HEK293 (cell line): ENCODE data around the gene SLC39A5.
A peak's percentile ranks its signal among the peaks of the same experiment; 100 is the strongest.

ENCODE experiments used
- EGR2 ChIP-seq: fragments of 450-650 bp; formaldehyde crosslinking; IDR thresholded peaks from 2 replicates; pipeline ENCODE4 v1.5.1; 2016; ENCODE audit warnings: low read depth, missing biosample characterization, missing genetic modification characterization
- FEZF1 ChIP-seq: fragments of 450-650 bp; formaldehyde crosslinking; IDR thresholded peaks from 2 replicates; pipeline ENCODE4 v1.5.1; 2016; ENCODE audit warnings: missing biosample characterization, missing genetic modification characterization
- GLI4 ChIP-seq: fragments of 450-650 bp; formaldehyde crosslinking; IDR thresholded peaks from 2 replicates; pipeline ENCODE4 v1.5.1; 2016; ENCODE audit warnings: missing biosample characterization, missing genetic modification characterization
- HOXC10 ChIP-seq: sonication (generic); formaldehyde crosslinking; IDR thresholded peaks from 2 replicates; pipeline ENCODE4 v1.8.1; 2023; ENCODE audit warnings: mild to moderate bottlenecking, missing genetic modification reagents
- SP2 ChIP-seq: fragments of 450-650 bp; formaldehyde crosslinking; IDR thresholded peaks from 2 replicates; pipeline ENCODE4 v1.5.1; 2016; ENCODE audit warnings: missing biosample characterization, missing genetic modification characterization
- SP3 ChIP-seq: fragments of 450-650 bp; formaldehyde crosslinking; IDR thresholded peaks from 2 replicates; pipeline ENCODE4 v1.5.1; 2016; ENCODE audit warnings: missing biosample characterization, missing genetic modification characterization
- SP7 ChIP-seq: fragments of 450-650 bp; formaldehyde crosslinking; IDR thresholded peaks from 2 replicates; pipeline ENCODE4 v1.5.1; 2016; ENCODE audit warnings: missing biosample characterization, missing genetic modification characterization
- ZBTB21 ChIP-seq: fragments of 450-650 bp; formaldehyde crosslinking; IDR thresholded peaks from 2 replicates; pipeline ENCODE4 v1.5.1; 2017; ENCODE audit warnings: missing biosample characterization, missing genetic modification characterization
- ZBTB8A ChIP-seq: fragments of 450-650 bp; formaldehyde crosslinking; IDR thresholded peaks from 2 replicates; pipeline ENCODE4 v1.5.1; 2016; ENCODE audit warnings: missing biosample characterization, missing genetic modification characterization
- ZEB2 ChIP-seq: fragments of 450-650 bp; formaldehyde crosslinking; IDR thresholded peaks from 2 replicates; pipeline ENCODE4 v1.5.1; 2016; ENCODE audit warnings: missing biosample characterization, missing genetic modification characterization
- ZFHX2 ChIP-seq: fragments of 450-650 bp; formaldehyde crosslinking; conservative IDR thresholded peaks from 2 replicates; pipeline ENCODE4 v1.5.1; 2016; ENCODE audit warnings: missing biosample characterization, missing genetic modification characterization
- ZIC2 ChIP-seq: fragments of 450-650 bp; formaldehyde crosslinking; IDR thresholded peaks from 2 replicates; pipeline ENCODE4 v1.5.1; 2016; ENCODE audit warnings: missing biosample characterization, missing genetic modification characterization
- ZNF157 ChIP-seq: fragments of 450-650 bp; formaldehyde crosslinking; IDR thresholded peaks from 2 replicates; pipeline ENCODE4 v1.5.1; 2016; ENCODE audit warnings: missing biosample characterization, missing genetic modification characterization
- ZNF16 ChIP-seq: fragments of 450-650 bp; formaldehyde crosslinking; IDR thresholded peaks from 2 replicates; pipeline ENCODE4 v1.5.1; 2016; ENCODE audit warnings: low read depth, missing biosample characterization, missing genetic modification characterization
- ZNF214 ChIP-seq: fragments of 450-650 bp; formaldehyde crosslinking; IDR thresholded peaks from 2 replicates; pipeline ENCODE4 v1.5.1; 2017; ENCODE audit warnings: missing biosample characterization, mild to moderate bottlenecking, missing genetic modification characterization, borderline replicate concordance
- ZNF223 ChIP-seq: fragments of 450-650 bp; formaldehyde crosslinking; IDR thresholded peaks from 2 replicates; pipeline ENCODE4 v1.5.1; 2016; ENCODE audit warnings: missing biosample characterization, missing genetic modification characterization
- ZNF239 ChIP-seq: fragments of 450-650 bp; formaldehyde crosslinking; IDR thresholded peaks from 2 replicates; pipeline ENCODE4 v1.5.1; 2016; ENCODE audit warnings: missing biosample characterization, missing genetic modification characterization
- ZNF266 ChIP-seq: fragments of 450-650 bp; formaldehyde crosslinking; IDR thresholded peaks from 2 replicates; pipeline ENCODE4 v1.5.1; 2016; ENCODE audit warnings: missing biosample characterization, missing genetic modification characterization, low read depth
- ZNF311 ChIP-seq: fragments of 450-650 bp; formaldehyde crosslinking; IDR thresholded peaks from 2 replicates; pipeline ENCODE4 v1.5.1; 2017; ENCODE audit warnings: missing biosample characterization, missing genetic modification characterization, borderline replicate concordance
- ZNF561 ChIP-seq: fragments of 450-650 bp; IDR thresholded peaks from 2 replicates; pipeline ENCODE4 v1.5.1; 2018; ENCODE audit warnings: missing biosample characterization, missing genetic modification characterization, borderline replicate concordance
- ZNF768 ChIP-seq: fragments of 450-650 bp; formaldehyde crosslinking; IDR thresholded peaks from 2 replicates; pipeline ENCODE4 v1.5.1; 2018; ENCODE audit warnings: missing biosample characterization, mild to moderate bottlenecking, missing genetic modification characterization
- ZNF843 ChIP-seq: fragments of 450-650 bp; formaldehyde crosslinking; IDR thresholded peaks from 2 replicates; pipeline ENCODE4 v1.5.1; 2016; ENCODE audit warnings: missing biosample characterization, missing genetic modification characterization
- TF ChIP-seq, protein P1 (sequence below): fragments of 450-650 bp; formaldehyde crosslinking; IDR thresholded peaks from 2 replicates; pipeline ENCODE4 v1.5.1; 2017; ENCODE audit warnings: missing biosample characterization, missing genetic modification characterization
- TF ChIP-seq, protein P2 (sequence below): fragments of 450-650 bp; formaldehyde crosslinking; IDR thresholded peaks from 2 replicates; pipeline ENCODE4 v1.5.1; 2016; ENCODE audit warnings: missing biosample characterization, missing genetic modification characterization
- TF ChIP-seq, protein P3 (sequence below): fragments of 450-650 bp; formaldehyde crosslinking; IDR thresholded peaks from 2 replicates; pipeline ENCODE4 v1.5.1; 2016; ENCODE audit warnings: missing biosample characterization, missing genetic modification characterization
- TF ChIP-seq, protein P4 (sequence below): fragments of 450-650 bp; formaldehyde crosslinking; IDR thresholded peaks from 2 replicates; pipeline ENCODE4 v1.5.1; 2016; ENCODE audit warnings: missing biosample characterization, missing genetic modification characterization
- TF ChIP-seq, protein P5 (sequence below): fragments of 450-650 bp; formaldehyde crosslinking; IDR thresholded peaks from 2 replicates; pipeline ENCODE4 v1.5.1; 2016; ENCODE audit warnings: missing biosample characterization, missing genetic modification characterization, low read depth

SLC39A5 gene

DNA sequence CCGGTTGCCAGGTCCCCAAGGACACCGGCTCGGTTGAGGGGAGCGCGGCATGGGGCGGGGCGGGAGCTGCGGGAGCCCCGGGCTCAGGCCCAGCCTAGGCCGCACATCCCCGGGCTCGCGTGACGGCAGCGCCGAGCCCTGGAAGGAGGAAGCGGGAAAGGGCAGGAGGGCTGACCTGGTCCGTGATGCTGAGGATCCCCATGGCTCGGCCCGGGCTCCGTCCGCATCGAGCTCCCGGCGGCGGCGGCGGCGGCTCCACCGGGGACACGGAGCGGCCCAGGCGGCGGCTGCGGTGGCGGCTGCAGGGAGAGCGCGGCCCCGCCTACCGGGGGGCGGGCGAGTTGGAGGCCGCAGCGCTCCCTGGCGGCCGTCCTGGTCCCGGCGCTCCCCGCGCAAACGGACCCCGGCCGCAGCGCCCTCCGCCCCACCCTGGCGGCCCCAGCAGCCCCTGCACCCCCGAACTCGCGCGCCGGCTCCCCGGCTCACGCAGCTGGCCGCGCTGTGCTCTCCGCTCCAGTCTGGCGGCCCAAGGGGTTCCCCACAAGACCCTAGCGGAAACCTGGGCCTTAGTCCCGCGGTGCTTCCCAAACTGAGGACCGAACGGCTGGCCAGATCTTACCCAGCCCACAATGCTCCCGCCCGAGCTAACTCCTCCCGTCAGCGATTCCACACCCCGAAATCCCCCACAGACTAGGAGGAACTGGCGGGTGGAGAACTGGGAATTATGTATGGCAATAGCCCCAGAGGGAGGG, 28.4 kb downstream of the SLC39A5 start, which contains the start of gene ANKRD52 (continued):
- TF ChIP-seq, protein P1, sequence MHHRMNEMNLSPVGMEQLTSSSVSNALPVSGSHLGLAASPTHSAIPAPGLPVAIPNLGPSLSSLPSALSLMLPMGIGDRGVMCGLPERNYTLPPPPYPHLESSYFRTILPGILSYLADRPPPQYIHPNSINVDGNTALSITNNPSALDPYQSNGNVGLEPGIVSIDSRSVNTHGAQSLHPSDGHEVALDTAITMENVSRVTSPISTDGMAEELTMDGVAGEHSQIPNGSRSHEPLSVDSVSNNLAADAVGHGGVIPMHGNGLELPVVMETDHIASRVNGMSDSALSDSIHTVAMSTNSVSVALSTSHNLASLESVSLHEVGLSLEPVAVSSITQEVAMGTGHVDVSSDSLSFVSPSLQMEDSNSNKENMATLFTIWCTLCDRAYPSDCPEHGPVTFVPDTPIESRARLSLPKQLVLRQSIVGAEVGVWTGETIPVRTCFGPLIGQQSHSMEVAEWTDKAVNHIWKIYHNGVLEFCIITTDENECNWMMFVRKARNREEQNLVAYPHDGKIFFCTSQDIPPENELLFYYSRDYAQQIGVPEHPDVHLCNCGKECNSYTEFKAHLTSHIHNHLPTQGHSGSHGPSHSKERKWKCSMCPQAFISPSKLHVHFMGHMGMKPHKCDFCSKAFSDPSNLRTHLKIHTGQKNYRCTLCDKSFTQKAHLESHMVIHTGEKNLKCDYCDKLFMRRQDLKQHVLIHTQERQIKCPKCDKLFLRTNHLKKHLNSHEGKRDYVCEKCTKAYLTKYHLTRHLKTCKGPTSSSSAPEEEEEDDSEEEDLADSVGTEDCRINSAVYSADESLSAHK (tag by site-specific recombination) = peak; percentile 24; the same call in 1 of the 2 replicates
- no peak for TF ChIP-seq ZNF16 (tag by site-specific recombination)
- TF ChIP-seq, protein P2, sequence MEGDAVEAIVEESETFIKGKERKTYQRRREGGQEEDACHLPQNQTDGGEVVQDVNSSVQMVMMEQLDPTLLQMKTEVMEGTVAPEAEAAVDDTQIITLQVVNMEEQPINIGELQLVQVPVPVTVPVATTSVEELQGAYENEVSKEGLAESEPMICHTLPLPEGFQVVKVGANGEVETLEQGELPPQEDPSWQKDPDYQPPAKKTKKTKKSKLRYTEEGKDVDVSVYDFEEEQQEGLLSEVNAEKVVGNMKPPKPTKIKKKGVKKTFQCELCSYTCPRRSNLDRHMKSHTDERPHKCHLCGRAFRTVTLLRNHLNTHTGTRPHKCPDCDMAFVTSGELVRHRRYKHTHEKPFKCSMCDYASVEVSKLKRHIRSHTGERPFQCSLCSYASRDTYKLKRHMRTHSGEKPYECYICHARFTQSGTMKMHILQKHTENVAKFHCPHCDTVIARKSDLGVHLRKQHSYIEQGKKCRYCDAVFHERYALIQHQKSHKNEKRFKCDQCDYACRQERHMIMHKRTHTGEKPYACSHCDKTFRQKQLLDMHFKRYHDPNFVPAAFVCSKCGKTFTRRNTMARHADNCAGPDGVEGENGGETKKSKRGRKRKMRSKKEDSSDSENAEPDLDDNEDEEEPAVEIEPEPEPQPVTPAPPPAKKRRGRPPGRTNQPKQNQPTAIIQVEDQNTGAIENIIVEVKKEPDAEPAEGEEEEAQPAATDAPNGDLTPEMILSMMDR (tag by site-specific recombination) = no peak
- 0 out of 2 replicates have a peak, but pooled peaks have one; percentile 66 for TF ChIP-seq GLI4 (tag by site-specific recombination)
- no peak for TF ChIP-seq ZNF843 (tag by site-specific recombination)
- no peak for TF ChIP-seq ZNF768 (tag by site-specific recombination)
- TF ChIP-seq ZBTB8A (tag by site-specific recombination) = peak; percentile 51
- no peak for TF ChIP-seq EGR2
- TF ChIP-seq ZBTB21 (tag by site-specific recombination) = no peak
- peak; percentile 86 for TF ChIP-seq ZNF561 (tag by site-specific recombination)
- no peak for TF ChIP-seq ZEB2 (tag by site-specific recombination)
- TF ChIP-seq ZNF157 (tag by site-specific recombination) = no peak
- TF ChIP-seq FEZF1 (tag by site-specific recombination) = no peak
- peak; percentile 58; the same call in 1 of the 2 replicates for TF ChIP-seq SP3
- TF ChIP-seq ZNF266 (tag by site-specific recombination) = no peak
- TF ChIP-seq HOXC10 (CRISPR knock-in tag) = no peak
- peak; percentile 16; the same call in 1 of the 2 replicates for TF ChIP-seq ZFHX2 (tag by site-specific recombination)
- TF ChIP-seq, protein P3, sequence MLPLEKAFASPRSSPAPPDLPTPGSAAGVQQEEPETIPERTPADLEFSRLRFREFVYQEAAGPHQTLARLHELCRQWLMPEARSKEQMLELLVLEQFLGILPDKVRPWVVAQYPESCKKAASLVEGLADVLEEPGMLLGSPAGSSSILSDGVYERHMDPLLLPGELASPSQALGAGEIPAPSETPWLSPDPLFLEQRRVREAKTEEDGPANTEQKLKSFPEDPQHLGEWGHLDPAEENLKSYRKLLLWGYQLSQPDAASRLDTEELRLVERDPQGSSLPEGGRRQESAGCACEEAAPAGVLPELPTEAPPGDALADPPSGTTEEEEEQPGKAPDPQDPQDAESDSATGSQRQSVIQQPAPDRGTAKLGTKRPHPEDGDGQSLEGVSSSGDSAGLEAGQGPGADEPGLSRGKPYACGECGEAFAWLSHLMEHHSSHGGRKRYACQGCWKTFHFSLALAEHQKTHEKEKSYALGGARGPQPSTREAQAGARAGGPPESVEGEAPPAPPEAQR (tag by site-specific recombination) = 0 out of 2 replicates have a peak, but pooled peaks have one; percentile 29
- peak; percentile 57 for TF ChIP-seq SP2 (tag by site-specific recombination)
- no peak for TF ChIP-seq ZNF223 (tag by site-specific recombination)
- TF ChIP-seq, protein P4, sequence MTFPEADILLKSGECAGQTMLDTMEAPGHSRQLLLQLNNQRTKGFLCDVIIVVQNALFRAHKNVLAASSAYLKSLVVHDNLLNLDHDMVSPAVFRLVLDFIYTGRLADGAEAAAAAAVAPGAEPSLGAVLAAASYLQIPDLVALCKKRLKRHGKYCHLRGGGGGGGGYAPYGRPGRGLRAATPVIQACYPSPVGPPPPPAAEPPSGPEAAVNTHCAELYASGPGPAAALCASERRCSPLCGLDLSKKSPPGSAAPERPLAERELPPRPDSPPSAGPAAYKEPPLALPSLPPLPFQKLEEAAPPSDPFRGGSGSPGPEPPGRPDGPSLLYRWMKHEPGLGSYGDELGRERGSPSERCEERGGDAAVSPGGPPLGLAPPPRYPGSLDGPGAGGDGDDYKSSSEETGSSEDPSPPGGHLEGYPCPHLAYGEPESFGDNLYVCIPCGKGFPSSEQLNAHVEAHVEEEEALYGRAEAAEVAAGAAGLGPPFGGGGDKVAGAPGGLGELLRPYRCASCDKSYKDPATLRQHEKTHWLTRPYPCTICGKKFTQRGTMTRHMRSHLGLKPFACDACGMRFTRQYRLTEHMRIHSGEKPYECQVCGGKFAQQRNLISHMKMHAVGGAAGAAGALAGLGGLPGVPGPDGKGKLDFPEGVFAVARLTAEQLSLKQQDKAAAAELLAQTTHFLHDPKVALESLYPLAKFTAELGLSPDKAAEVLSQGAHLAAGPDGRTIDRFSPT (tag by site-specific recombination) = no peak
- TF ChIP-seq SP7 (tag by site-specific recombination) = peak; percentile 40; the same call in 1 of the 2 replicates
- no peak for TF ChIP-seq ZNF311
- TF ChIP-seq ZNF214 (tag by site-specific recombination) = no peak
- peak; percentile 39; the same call in 1 of the 2 replicates for TF ChIP-seq ZIC2 (tag by site-specific recombination)
- TF ChIP-seq ZNF239 (tag by site-specific recombination) = 0 out of 2 replicates have a peak, but pooled peaks have one; percentile 4
- TF ChIP-seq, protein P5, sequence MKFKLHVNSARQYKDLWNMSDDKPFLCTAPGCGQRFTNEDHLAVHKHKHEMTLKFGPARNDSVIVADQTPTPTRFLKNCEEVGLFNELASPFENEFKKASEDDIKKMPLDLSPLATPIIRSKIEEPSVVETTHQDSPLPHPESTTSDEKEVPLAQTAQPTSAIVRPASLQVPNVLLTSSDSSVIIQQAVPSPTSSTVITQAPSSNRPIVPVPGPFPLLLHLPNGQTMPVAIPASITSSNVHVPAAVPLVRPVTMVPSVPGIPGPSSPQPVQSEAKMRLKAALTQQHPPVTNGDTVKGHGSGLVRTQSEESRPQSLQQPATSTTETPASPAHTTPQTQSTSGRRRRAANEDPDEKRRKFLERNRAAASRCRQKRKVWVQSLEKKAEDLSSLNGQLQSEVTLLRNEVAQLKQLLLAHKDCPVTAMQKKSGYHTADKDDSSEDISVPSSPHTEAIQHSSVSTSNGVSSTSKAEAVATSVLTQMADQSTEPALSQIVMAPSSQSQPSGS (tag by site-specific recombination) = no peak
